Central memory CD8-positive, alpha-beta T cell (primary cell): Measurements from ENCODE around the gene STX11.
A peak's percentile ranks its signal among the peaks of the same experiment; 100 is the strongest.

Experiments used
- ATAC-seq: fragments of 150-1000 bp; cut with Tn5 transposase; replicated peaks from 2 replicates; pipeline ENCODE4 v1.10.0; 2022; ENCODE audit warnings: mild to moderate bottlenecking, moderate FRiP score, moderate number of reproducible peaks; ENCODE audit not compliant: poor library complexity, severe bottlenecking; ENCODE audit errors: extremely low read depth
- DNase-seq, 2 donors: peaks; one replicate each; pipeline ENCODE4 v3.0.0; 2021; ENCODE audit warnings: low spot score in 2 of 2
- H3K27ac Mint-ChIP-seq: one replicate; pipeline ENCODE4 v1.8.0; 2022; ENCODE audit warnings: low read depth, mild to moderate bottlenecking, moderate library complexity, mixed read lengths
- H3K27me3 Mint-ChIP-seq: one replicate; pipeline ENCODE4 v1.8.0; 2022; ENCODE audit warnings: mixed read lengths
- H3K36me3 Mint-ChIP-seq: one replicate; pipeline ENCODE4 v1.8.0; 2022; ENCODE audit warnings: mild to moderate bottlenecking, moderate library complexity, mixed read lengths; ENCODE audit not compliant: insufficient read depth
- H3K4me1 Mint-ChIP-seq: one replicate; pipeline ENCODE4 v1.8.0; 2022; ENCODE audit warnings: mixed read lengths
- H3K4me3 Mint-ChIP-seq: one replicate; pipeline ENCODE4 v1.8.0; 2022; ENCODE audit warnings: mild to moderate bottlenecking, moderate library complexity, mixed read lengths
- H3K9me3 Mint-ChIP-seq: one replicate; pipeline ENCODE4 v1.8.0; 2022; ENCODE audit warnings: mixed read lengths

The STX11 gene

GRCh38 chr6:144211160-144211559 is 60.8 kb downstream of the STX11 start:
- peaks cover 16% of the 10 kb centered on the region for H3K36me3 Mint-ChIP-seq
- no peak for DNase-seq
- H3K4me3 Mint-ChIP-seq: no peak overlapping the region
- no peak overlapping the region for H3K27ac Mint-ChIP-seq
- H3K4me1 Mint-ChIP-seq: peaks cover 16% of the 10 kb centered on the region
- no peaks in the 10 kb centered on the region for H3K9me3 Mint-ChIP-seq
- no peak for ATAC-seq
- peaks cover 35% of the 10 kb centered on the region for H3K27me3 Mint-ChIP-seq

- no peak for ATAC-seq
- no peak overlapping the region for H3K4me3 Mint-ChIP-seq
- peaks cover 38% of the 10 kb centered on the region for H3K4me1 Mint-ChIP-seq
- H3K27me3 Mint-ChIP-seq: peaks cover 35% of the 10 kb centered on the region
- DNase-seq: no peak
- H3K36me3 Mint-ChIP-seq: peaks cover 31% of the 10 kb centered on the region
- no peak overlapping the region for H3K27ac Mint-ChIP-seq
- no peaks in the 10 kb centered on the region for H3K9me3 Mint-ChIP-seq
These were observed 63.0 kb downstream of the STX11 start for GRCh38 chr6:144213315-144213714.

- Mint-ChIP-seq H3K27ac (no peak overlapping the region), H3K36me3 (peaks cover 31% of the 10 kb centered on the region), H3K27me3 (peaks cover 28% of the 10 kb centered on the region), H3K9me3 (no peaks in the 10 kb centered on the region), H3K4me3 (no peak overlapping the region), H3K4me1 (peaks cover 43% of the 10 kb centered on the region)
- DNase-seq (no peak), ATAC-seq (no peak)
These were observed 63.7 kb downstream of the STX11 start for GRCh38 chr6:144214029-144214428.

- Mint-ChIP-seq H3K9me3 (no peaks in the 10 kb centered on the region), H3K27ac (peak overlapping the region; percentile 100), H3K27me3 (peaks cover 21% of the 10 kb centered on the region), H3K4me1 (peaks cover 43% of the 10 kb centered on the region), H3K36me3 (peaks cover 31% of the 10 kb centered on the region), H3K4me3 (peak overlapping the region; percentile 89)
- ATAC-seq: no peak
- DNase-seq: no peak
These were observed 64.5 kb downstream of the STX11 start for GRCh38 chr6:144214622-144215401.

GRCh38 chr6:144215402-144215931 is 65.2 kb downstream of the STX11 start:
- ATAC-seq: no peak
- DNase-seq: no peak
- Mint-ChIP-seq H3K27me3 (peaks cover 15% of the 10 kb centered on the region), H3K9me3 (no peaks in the 10 kb centered on the region), H3K27ac (peak overlapping the region; percentile 100), H3K36me3 (peaks cover 31% of the 10 kb centered on the region), H3K4me1 (peaks cover 43% of the 10 kb centered on the region), H3K4me3 (peak overlapping the region; percentile 89)

GRCh38 chr6:144215932-144216667 is 65.8 kb downstream of the STX11 start:
- H3K9me3 Mint-ChIP-seq: no peaks in the 10 kb centered on the region
- peak overlapping the region; percentile 89 for H3K4me3 Mint-ChIP-seq
- H3K36me3 Mint-ChIP-seq: peaks cover 29% of the 10 kb centered on the region
- H3K4me1 Mint-ChIP-seq: peaks cover 43% of the 10 kb centered on the region
- peaks cover 11% of the 10 kb centered on the region for H3K27me3 Mint-ChIP-seq
- peak; percentile 93 to 98 for DNase-seq
- ATAC-seq: peak; percentile 89
- H3K27ac Mint-ChIP-seq: peak overlapping the region; percentile 100

GRCh38 chr6:144216668-144217218 is 66.4 kb downstream of the STX11 start:
- H3K27ac Mint-ChIP-seq: peak overlapping the region; percentile 100
- H3K27me3 Mint-ChIP-seq: peaks cover 11% of the 10 kb centered on the region
- peaks cover 43% of the 10 kb centered on the region for H3K4me1 Mint-ChIP-seq
- H3K9me3 Mint-ChIP-seq: no peaks in the 10 kb centered on the region
- H3K36me3 Mint-ChIP-seq: peaks cover 29% of the 10 kb centered on the region
- DNase-seq (no peak), ATAC-seq (peak; percentile 40)
- H3K4me3 Mint-ChIP-seq: peak overlapping the region; percentile 89

GRCh38 chr6:144217264-144217663 is 66.9 kb downstream of the STX11 start:
- no peak for ATAC-seq
- H3K4me3 Mint-ChIP-seq: peak overlapping the region; percentile 89
- no peaks in the 10 kb centered on the region for H3K9me3 Mint-ChIP-seq
- peaks cover 43% of the 10 kb centered on the region for H3K4me1 Mint-ChIP-seq
- H3K36me3 Mint-ChIP-seq: peaks cover 29% of the 10 kb centered on the region
- H3K27ac Mint-ChIP-seq: peak overlapping the region; percentile 100
- DNase-seq: no peak
- H3K27me3 Mint-ChIP-seq: peaks cover 11% of the 10 kb centered on the region

GRCh38 chr6:144217797-144218196 is 67.5 kb downstream of the STX11 start:
- Mint-ChIP-seq H3K4me3 (peak overlapping the region; percentile 89), H3K9me3 (no peaks in the 10 kb centered on the region), H3K36me3 (peaks cover 29% of the 10 kb centered on the region), H3K27ac (peak overlapping the region; percentile 100), H3K4me1 (peaks cover 43% of the 10 kb centered on the region), H3K27me3 (peaks cover 11% of the 10 kb centered on the region)
- ATAC-seq: no peak
- no peak for DNase-seq

- DNase-seq (no peak), ATAC-seq (no peak)
- H3K36me3 Mint-ChIP-seq: peaks cover 29% of the 10 kb centered on the region
- H3K9me3 Mint-ChIP-seq: no peaks in the 10 kb centered on the region
- peaks cover 11% of the 10 kb centered on the region for H3K27me3 Mint-ChIP-seq
- H3K4me1 Mint-ChIP-seq: peaks cover 43% of the 10 kb centered on the region
- no peak overlapping the region for H3K4me3 Mint-ChIP-seq
- H3K27ac Mint-ChIP-seq: no peak overlapping the region
These were observed 68.9 kb downstream of the STX11 start for GRCh38 chr6:144219056-144219685.

- Mint-ChIP-seq H3K27me3 (peaks cover 11% of the 10 kb centered on the region), H3K4me1 (peaks cover 41% of the 10 kb centered on the region), H3K9me3 (no peaks in the 10 kb centered on the region), H3K4me3 (no peak overlapping the region), H3K27ac (no peak overlapping the region), H3K36me3 (peaks cover 24% of the 10 kb centered on the region)
- ATAC-seq (no peak), DNase-seq (no peak)
These were observed 69.9 kb downstream of the STX11 start for GRCh38 chr6:144220031-144220790.

GRCh38 chr6:144223686-144224085 is 73.4 kb downstream of the STX11 start:
- Mint-ChIP-seq H3K4me1 (peaks cover 14% of the 10 kb centered on the region), H3K27me3 (no peaks in the 10 kb centered on the region), H3K4me3 (no peak overlapping the region), H3K27ac (no peak overlapping the region), H3K36me3 (no peaks in the 10 kb centered on the region), H3K9me3 (no peaks in the 10 kb centered on the region)
- no peak for ATAC-seq
- no peak for DNase-seq
